ENCODE measurements around the gene ZNF837.
A peak's percentile ranks its signal among the peaks of the same experiment; 100 is the strongest.

Gene ZNF837

GRCh38 chr19:58328999-58329398 is 51.8 kb downstream of the ZNF837 start:
- H3K4me2 ChIP-seq, result no peak overlapping the region
- no peak overlapping the region for H2AFZ ChIP-seq (ENCODE audit: low read depth)
- peaks cover 21% of the 10 kb centered on the region for H3K79me2 ChIP-seq (ENCODE audit: insufficient read depth, low read depth)

GRCh38 chr19:58326914-58327726 is 53.7 kb downstream of the ZNF837 start, which contains the start of gene ZSCAN22:
Gene ZSCAN22, plus strand, starts transcription at chr19:58326994. Its CDS starts 7,809 bp downstream, at chr19:58334803.
- peaks cover 21% of the 10 kb centered on the region for H3K79me2 ChIP-seq (ENCODE audit: insufficient read depth, low read depth)
- no peak within 1 kb of the TSS; the same call in 1 of the 2 replicates for H3K27ac ChIP-seq
- peaks cover 13% of the 10 kb centered on the region for H3K4me1 ChIP-seq (ENCODE audit: low read depth, poor library complexity, severe bottlenecking)
- H3K27me3 ChIP-seq (ENCODE audit: insufficient read depth, low read depth), result no peaks in the 10 kb centered on the region
- H3K4me3 ChIP-seq (IDR thresholded peaks at IDR 0.05; ENCODE audit: insufficient read depth, low read depth, low read length), result peak within 1 kb of the TSS; percentile 67
- H2AFZ ChIP-seq (ENCODE audit: low read depth), result peak within 1 kb of the TSS; percentile 97
- no peaks in the 10 kb centered on the region for H4K20me1 ChIP-seq (ENCODE audit: insufficient read depth)
- peak within 1 kb of the TSS; percentile 65 for H3K4me2 ChIP-seq
- no peaks in the 10 kb centered on the region for H3K36me3 ChIP-seq (ENCODE audit: insufficient read depth)
- no peak for TF ChIP-seq CTCF (conservative IDR thresholded peaks at IDR 0.05; ENCODE audit: low read depth, low read length)
- peak within 1 kb of the TSS; percentile 66; the same call in 1 of the 2 replicates for H3K9ac ChIP-seq

More at GRCh38 chr19:58328999-58329398, 51.8 kb downstream of the ZNF837 start:
- no peak overlapping the region for H3K9ac ChIP-seq
- no peaks in the 10 kb centered on the region for H3K27me3 ChIP-seq (ENCODE audit: insufficient read depth, low read depth)
- H3K36me3 ChIP-seq (ENCODE audit: insufficient read depth), result no peaks in the 10 kb centered on the region
- no peak overlapping the region for H3K27ac ChIP-seq
- TF ChIP-seq CTCF (conservative IDR thresholded peaks at IDR 0.05; ENCODE audit: low read depth, low read length), result no peak
- H3K4me3 ChIP-seq (IDR thresholded peaks at IDR 0.05; ENCODE audit: insufficient read depth, low read depth, low read length), result no peak overlapping the region
- H3K4me1 ChIP-seq (ENCODE audit: low read depth, poor library complexity, severe bottlenecking), result peaks cover 13% of the 10 kb centered on the region
- H4K20me1 ChIP-seq (ENCODE audit: insufficient read depth), result no peaks in the 10 kb centered on the region

GRCh38 chr19:58326501-58326913 is 54.3 kb downstream of the ZNF837 start:
- Histone ChIP-seq H3K4me2 (peak overlapping the region; percentile 65), H4K20me1 (ENCODE audit: insufficient read depth) (no peaks in the 10 kb centered on the region), H2AFZ (ENCODE audit: low read depth) (peak overlapping the region; percentile 97), H3K27me3 (ENCODE audit: insufficient read depth, low read depth) (no peaks in the 10 kb centered on the region), H3K9ac (peak overlapping the region; percentile 66; the same call in 1 of the 2 replicates), H3K27ac (no peak overlapping the region), H3K4me3 (IDR thresholded peaks at IDR 0.05; ENCODE audit: insufficient read depth, low read depth, low read length) (peak overlapping the region; percentile 67), H3K79me2 (ENCODE audit: insufficient read depth, low read depth) (peaks cover 21% of the 10 kb centered on the region), H3K4me1 (ENCODE audit: low read depth, poor library complexity, severe bottlenecking) (peaks cover 13% of the 10 kb centered on the region), H3K36me3 (ENCODE audit: insufficient read depth) (no peaks in the 10 kb centered on the region)
- TF ChIP-seq CTCF (conservative IDR thresholded peaks at IDR 0.05; ENCODE audit: low read depth, low read length), result no peak

- no peak overlapping the region for H2AFZ ChIP-seq (ENCODE audit: low read depth)
- H3K4me3 ChIP-seq (IDR thresholded peaks at IDR 0.05; ENCODE audit: insufficient read depth, low read depth, low read length), result no peak overlapping the region
- H3K4me2 ChIP-seq, result peak overlapping the region; percentile 65; the same call in 1 of the 2 replicates
- H3K9ac ChIP-seq, result no peak overlapping the region
- no peaks in the 10 kb centered on the region for H3K27me3 ChIP-seq (ENCODE audit: insufficient read depth, low read depth)
- TF ChIP-seq CTCF (conservative IDR thresholded peaks at IDR 0.05; ENCODE audit: low read depth, low read length), result no peak
- no peaks in the 10 kb centered on the region for H4K20me1 ChIP-seq (ENCODE audit: insufficient read depth)
- no peaks in the 10 kb centered on the region for H3K36me3 ChIP-seq (ENCODE audit: insufficient read depth)
- peaks cover 21% of the 10 kb centered on the region for H3K79me2 ChIP-seq (ENCODE audit: insufficient read depth, low read depth)
- H3K4me1 ChIP-seq (ENCODE audit: low read depth, poor library complexity, severe bottlenecking), result peaks cover 13% of the 10 kb centered on the region
- no peak overlapping the region for H3K27ac ChIP-seq
These were observed 55.4 kb downstream of the ZNF837 start for GRCh38 chr19:58325311-58326022.

Measured in KMS-11 (cell line).